Neuron (in vitro differentiated cells): Measurements from ENCODE around the gene CARS2.
"Not testable (repeated sequence)": the region's sequence is repeated elsewhere in the genome, so short reads cannot be mapped to it uniquely, and the experiment has no call there.

Experiments used
- H2AFZ ChIP-seq: one replicate; pipeline ENCODE4 v1.6.1; 2013; ENCODE audit warnings: low read depth, mild to moderate bottlenecking, inconsistent platforms, low read length, moderate library complexity
- H3K27me3 ChIP-seq: one replicate; pipeline ENCODE4 v1.6.1; 2013; ENCODE audit warnings: low read length; ENCODE audit not compliant: insufficient read depth
- H3K36me3 ChIP-seq: one replicate; pipeline ENCODE4 v1.6.1; 2013; ENCODE audit warnings: low read length; ENCODE audit not compliant: insufficient read depth
- H3K4me1 ChIP-seq: one replicate; pipeline ENCODE4 v1.6.1; 2013; ENCODE audit warnings: low read length; ENCODE audit not compliant: insufficient read depth
- H3K4me3 ChIP-seq: 2 replicates; pipeline ENCODE4 v1.5.1; 2013; ENCODE audit warnings: mild to moderate bottlenecking, low read length, moderate library complexity
- H3K9me3 ChIP-seq: one replicate; pipeline ENCODE4 v1.6.1; 2013; ENCODE audit warnings: low read length

CARS2 gene

DNA sequence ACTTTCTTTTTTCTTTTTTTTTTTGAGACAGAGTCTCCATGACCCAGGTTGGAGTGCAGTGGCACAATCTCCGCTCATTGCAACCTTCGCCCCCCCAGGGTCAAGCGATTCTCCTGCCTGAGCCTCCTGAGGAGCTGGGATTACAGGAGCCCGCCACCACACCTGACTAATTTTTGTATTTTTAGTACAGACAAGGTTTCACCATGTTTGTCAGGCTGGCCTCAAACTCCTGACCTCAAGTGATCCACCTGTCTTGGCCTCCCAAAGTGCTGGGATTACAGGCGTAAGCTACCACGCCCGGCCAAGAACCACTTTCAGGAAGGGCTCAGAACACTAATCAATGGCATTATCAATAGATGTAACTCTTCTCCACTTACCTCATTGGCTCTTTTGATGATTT is 4.9 kb downstream of the CARS2 start:
- not testable (repeated sequence) for H2AFZ ChIP-seq, H3K27me3 ChIP-seq, H3K9me3 ChIP-seq, H3K4me3 ChIP-seq
- H3K4me1 ChIP-seq = peaks cover 12% of the 10 kb centered on the region
- H3K36me3 ChIP-seq = peaks cover 72% of the 10 kb centered on the region

- H3K36me3 ChIP-seq = peaks cover 76% of the 10 kb centered on the region
Observed at GRCh38 chr13:110700641-110701040, 5.3 kb downstream of the CARS2 start.

GRCh38 chr13:110700186-110700585 is 5.7 kb downstream of the CARS2 start:
- H3K36me3 ChIP-seq = peaks cover 79% of the 10 kb centered on the region
- H2AFZ ChIP-seq = no peak overlapping the region
- no peaks in the 10 kb centered on the region for H3K27me3 ChIP-seq

More at GRCh38 chr13:110700641-110701040, 5.3 kb downstream of the CARS2 start:
- Histone ChIP-seq H3K27me3 (no peaks in the 10 kb centered on the region), H3K4me3 (no peak overlapping the region), H3K9me3 (no peaks in the 10 kb centered on the region), H2AFZ (no peak overlapping the region), H3K4me1 (peaks cover 12% of the 10 kb centered on the region)

DNA sequence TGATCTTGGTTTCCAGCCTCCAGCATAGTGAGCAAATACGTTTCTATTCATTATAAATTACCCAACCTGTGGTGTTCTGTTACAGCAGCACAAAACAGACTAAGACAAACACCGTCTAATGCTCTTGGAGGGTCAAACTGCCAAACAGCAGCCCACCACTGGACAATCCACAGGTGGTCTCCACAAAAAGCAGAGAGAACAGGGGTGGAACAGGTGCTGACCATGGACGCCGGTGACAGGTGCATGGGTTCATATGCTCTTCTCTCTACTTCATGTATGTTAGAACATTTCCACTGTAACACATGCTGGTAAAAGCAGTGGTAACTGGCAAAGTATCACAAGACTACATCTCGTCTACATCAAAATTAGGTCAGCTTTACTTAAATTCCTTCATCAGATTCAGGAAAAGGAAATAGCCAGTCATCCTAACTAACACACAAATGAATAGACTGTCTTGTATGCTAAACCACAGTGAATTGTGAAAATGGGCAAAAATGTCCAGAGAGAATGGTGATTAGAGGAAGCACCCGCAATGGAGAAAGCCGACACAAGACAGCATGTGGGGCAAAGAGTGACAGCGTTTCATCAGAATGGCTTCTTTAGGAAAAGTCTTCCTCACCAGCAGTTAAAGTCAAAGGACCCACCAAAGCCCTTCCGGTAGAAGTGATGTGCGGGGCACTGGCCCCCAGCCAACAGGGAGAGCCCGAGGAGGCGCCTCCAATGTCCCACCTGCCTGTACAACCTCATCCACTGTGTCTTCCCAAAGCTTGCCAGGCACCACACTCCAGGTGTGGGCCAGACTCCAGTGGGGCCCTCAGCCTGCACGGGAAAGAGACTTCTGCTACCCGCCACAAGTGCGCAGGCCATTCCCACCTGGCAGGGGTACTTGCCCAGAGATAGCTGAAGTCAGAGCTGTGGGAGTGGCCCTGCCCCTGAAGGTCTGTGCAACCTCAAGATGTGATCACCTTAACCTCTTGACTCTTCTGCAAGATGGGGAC is 6.5 kb downstream of the CARS2 start:
- Histone ChIP-seq H3K4me3 (no peak overlapping the region), H3K36me3 (peaks cover 83% of the 10 kb centered on the region), H2AFZ (no peak overlapping the region), H3K27me3 (no peaks in the 10 kb centered on the region), H3K4me1 (peaks cover 4% of the 10 kb centered on the region), H3K9me3 (no peaks in the 10 kb centered on the region)

More at GRCh38 chr13:110700186-110700585, 5.7 kb downstream of the CARS2 start:
- Histone ChIP-seq H3K4me1 (peaks cover 10% of the 10 kb centered on the region), H3K9me3 (no peaks in the 10 kb centered on the region), H3K4me3 (no peak overlapping the region)

GRCh38 chr13:110698689-110699088 is 7.2 kb downstream of the CARS2 start:
- H3K9me3 ChIP-seq = no peaks in the 10 kb centered on the region
- no peak overlapping the region for H2AFZ ChIP-seq
- H3K36me3 ChIP-seq = peaks cover 78% of the 10 kb centered on the region
- H3K27me3 ChIP-seq = no peaks in the 10 kb centered on the region
- H3K4me1 ChIP-seq = peaks cover 4% of the 10 kb centered on the region
- no peak overlapping the region for H3K4me3 ChIP-seq

- H2AFZ ChIP-seq = no peak overlapping the region
- peaks cover 74% of the 10 kb centered on the region for H3K36me3 ChIP-seq
- H3K4me3 ChIP-seq = no peak overlapping the region
- H3K27me3 ChIP-seq = no peaks in the 10 kb centered on the region
- H3K4me1 ChIP-seq = peaks cover 4% of the 10 kb centered on the region
- no peaks in the 10 kb centered on the region for H3K9me3 ChIP-seq
Observed at GRCh38 chr13:110697842-110698241, 8.1 kb downstream of the CARS2 start.

GRCh38 chr13:110696776-110697175 is 9.1 kb downstream of the CARS2 start:
- no peak overlapping the region for H2AFZ ChIP-seq
- no peak overlapping the region for H3K4me3 ChIP-seq
- no peaks in the 10 kb centered on the region for H3K27me3 ChIP-seq
- H3K9me3 ChIP-seq = no peaks in the 10 kb centered on the region
- H3K36me3 ChIP-seq = peaks cover 67% of the 10 kb centered on the region
- no peaks in the 10 kb centered on the region for H3K4me1 ChIP-seq

- not testable (repeated sequence) for H3K4me3 ChIP-seq, H3K9me3 ChIP-seq, H3K4me1 ChIP-seq, H3K27me3 ChIP-seq, H2AFZ ChIP-seq
- peaks cover 59% of the 10 kb centered on the region for H3K36me3 ChIP-seq
Observed at GRCh38 chr13:110695774-110696173, 10.1 kb downstream of the CARS2 start.

DNA sequence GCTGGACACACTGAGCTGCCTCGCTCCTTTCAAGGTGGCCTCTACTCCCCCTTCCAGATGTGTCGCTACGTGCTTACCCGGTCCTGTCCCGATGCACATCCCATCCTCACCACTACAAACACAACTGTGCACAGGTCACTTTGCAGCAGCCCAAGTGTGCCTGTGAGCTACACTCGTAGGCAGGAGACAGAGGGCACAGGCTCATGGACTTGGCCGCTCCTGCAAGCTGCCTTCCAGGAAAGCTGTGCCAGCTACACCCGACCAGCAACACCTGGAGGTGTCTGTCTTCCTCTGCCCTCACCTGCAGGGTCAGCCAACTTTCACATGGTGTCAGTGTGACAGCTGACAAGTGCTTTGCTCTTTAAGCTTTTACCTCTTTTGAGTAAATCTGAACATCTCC is 15.4 kb downstream of the CARS2 start:
- no peaks in the 10 kb centered on the region for H3K4me1 ChIP-seq
- peaks cover 49% of the 10 kb centered on the region for H3K36me3 ChIP-seq
- H2AFZ ChIP-seq = no peak overlapping the region
- no peaks in the 10 kb centered on the region for H3K27me3 ChIP-seq
- H3K4me3 ChIP-seq = no peak overlapping the region
- no peaks in the 10 kb centered on the region for H3K9me3 ChIP-seq

- H3K4me3 ChIP-seq = no peak overlapping the region
- no peaks in the 10 kb centered on the region for H3K9me3 ChIP-seq
- no peaks in the 10 kb centered on the region for H3K27me3 ChIP-seq
- no peak overlapping the region for H2AFZ ChIP-seq
- H3K4me1 ChIP-seq = no peaks in the 10 kb centered on the region
- peaks cover 47% of the 10 kb centered on the region for H3K36me3 ChIP-seq
Observed at GRCh38 chr13:110689711-110690110, 16.2 kb downstream of the CARS2 start.

GRCh38 chr13:110689041-110689440 is 16.9 kb downstream of the CARS2 start:
- no peaks in the 10 kb centered on the region for H3K9me3 ChIP-seq
- H3K36me3 ChIP-seq = peaks cover 53% of the 10 kb centered on the region
- H3K4me3 ChIP-seq = no peak overlapping the region
- H2AFZ ChIP-seq = no peak overlapping the region
- H3K27me3 ChIP-seq = no peaks in the 10 kb centered on the region
- no peaks in the 10 kb centered on the region for H3K4me1 ChIP-seq

DNA sequence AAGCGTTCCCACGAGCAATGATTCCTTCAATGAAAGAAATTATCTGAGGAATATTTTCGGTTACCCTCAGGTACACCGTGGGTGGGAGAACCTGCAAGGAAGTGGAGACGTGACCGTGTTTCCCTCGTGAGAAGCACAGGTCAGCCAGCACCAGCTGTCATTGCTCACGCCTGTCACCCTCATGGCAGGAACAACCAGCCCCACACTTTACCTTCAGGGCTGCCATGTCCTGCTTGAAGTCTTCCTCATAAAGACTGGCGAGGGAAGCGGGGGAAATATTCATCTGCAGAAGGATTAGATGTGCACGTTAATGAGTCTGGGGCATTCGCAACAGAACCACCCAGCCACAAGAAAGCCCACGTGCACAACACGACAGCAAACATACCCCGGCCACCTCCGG is 18.2 kb downstream of the CARS2 start:
- Histone ChIP-seq H3K4me3 (no peak overlapping the region), H3K36me3 (peaks cover 60% of the 10 kb centered on the region), H2AFZ (no peak overlapping the region), H3K9me3 (no peaks in the 10 kb centered on the region), H3K27me3 (no peaks in the 10 kb centered on the region), H3K4me1 (no peaks in the 10 kb centered on the region)

DNA sequence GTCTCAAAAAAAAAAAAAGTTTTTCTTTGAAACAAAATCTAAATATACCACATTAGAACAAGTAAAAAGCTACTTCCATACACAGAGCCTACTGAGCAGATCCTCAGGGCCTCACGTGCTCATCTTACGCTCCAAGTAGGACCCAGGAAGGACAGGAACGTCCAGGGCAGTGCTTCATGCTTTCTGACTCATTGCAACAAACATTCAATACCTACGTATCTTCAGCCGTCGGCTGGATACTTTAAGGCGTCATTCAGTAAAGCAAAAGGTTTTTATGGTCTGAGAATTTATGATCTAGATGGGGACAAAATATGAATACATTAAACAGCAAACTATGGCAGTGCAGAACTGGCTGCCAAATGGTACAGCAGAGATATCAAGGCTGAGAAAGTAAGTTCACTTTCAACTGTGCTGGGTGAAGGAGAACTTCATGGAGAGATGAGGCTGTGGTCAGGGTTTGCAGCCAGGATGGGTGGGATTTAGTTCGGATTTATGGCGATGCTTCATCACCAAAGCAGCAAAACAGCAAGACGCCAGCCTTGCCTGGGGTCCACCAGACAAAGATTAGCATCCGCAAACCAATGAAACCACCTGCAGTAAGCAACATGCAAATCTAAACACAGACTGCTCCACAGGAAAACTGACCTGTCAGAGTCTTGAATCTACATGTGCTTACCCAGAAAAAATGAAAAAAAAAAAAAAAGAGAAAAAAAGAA is 20.5 kb downstream of the CARS2 start:
- Histone ChIP-seq H3K4me3 (no peak overlapping the region), H3K36me3 (peaks cover 77% of the 10 kb centered on the region), H3K9me3 (no peaks in the 10 kb centered on the region), H3K27me3 (no peaks in the 10 kb centered on the region), H3K4me1 (no peaks in the 10 kb centered on the region), H2AFZ (no peak overlapping the region)
